ENCODE results near the gene CPNE9.

DNA sequence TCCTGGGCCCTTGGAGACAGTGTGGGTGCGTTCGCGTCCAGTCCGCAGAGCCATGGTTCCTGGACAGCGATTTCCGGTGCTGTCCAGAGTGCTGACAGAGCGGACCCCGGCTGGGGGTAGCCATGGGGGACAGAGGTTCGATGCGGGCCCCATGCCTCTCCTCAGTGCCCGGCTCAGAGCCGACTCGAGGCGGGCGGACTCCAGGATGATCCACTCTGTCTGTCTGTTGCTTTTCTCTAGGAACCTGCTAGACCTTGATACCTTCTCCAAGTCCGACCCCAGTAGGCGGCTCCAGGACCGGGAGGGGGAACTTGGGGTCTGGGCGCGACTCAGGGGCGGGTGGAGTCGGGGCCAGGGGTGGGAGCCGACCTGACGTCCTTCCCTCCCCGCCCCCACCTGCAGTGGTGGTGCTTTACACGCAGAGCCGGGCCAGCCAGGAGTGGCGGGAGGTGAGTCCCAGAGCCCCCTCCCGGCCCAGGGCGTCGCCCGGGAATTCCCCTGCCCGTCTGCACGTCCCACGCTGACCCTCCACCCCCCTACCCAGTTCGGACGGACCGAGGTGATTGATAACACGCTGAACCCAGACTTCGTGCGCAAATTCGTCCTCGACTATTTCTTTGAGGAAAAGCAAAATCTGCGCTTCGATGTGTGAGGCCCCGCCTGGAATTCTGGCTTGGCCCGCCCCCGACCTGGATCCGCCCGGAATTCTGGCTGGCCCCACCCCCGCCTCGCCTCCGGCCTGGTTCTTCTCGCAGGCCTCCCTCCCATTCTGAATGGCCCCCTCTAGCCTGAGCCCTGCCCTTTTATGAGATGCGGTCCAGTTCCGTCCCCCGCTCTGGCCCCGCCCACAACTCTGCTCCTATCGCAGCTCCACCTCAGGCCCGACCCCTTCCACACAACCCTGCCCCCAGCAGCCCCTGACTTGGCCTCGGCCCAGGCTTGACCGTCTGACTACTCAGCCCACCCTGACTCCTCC is 1.0 kb downstream of the CPNE9 start:
- TF ChIP-seq POLR2A (IDR thresholded peaks at IDR 0.05): no peak
- TF ChIP-seq, protein P1, sequence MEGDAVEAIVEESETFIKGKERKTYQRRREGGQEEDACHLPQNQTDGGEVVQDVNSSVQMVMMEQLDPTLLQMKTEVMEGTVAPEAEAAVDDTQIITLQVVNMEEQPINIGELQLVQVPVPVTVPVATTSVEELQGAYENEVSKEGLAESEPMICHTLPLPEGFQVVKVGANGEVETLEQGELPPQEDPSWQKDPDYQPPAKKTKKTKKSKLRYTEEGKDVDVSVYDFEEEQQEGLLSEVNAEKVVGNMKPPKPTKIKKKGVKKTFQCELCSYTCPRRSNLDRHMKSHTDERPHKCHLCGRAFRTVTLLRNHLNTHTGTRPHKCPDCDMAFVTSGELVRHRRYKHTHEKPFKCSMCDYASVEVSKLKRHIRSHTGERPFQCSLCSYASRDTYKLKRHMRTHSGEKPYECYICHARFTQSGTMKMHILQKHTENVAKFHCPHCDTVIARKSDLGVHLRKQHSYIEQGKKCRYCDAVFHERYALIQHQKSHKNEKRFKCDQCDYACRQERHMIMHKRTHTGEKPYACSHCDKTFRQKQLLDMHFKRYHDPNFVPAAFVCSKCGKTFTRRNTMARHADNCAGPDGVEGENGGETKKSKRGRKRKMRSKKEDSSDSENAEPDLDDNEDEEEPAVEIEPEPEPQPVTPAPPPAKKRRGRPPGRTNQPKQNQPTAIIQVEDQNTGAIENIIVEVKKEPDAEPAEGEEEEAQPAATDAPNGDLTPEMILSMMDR (IDR thresholded peaks at IDR 0.05): no peak
